Measurements from ENCODE around the gene ERFL.

Gene ERFL

DNA sequence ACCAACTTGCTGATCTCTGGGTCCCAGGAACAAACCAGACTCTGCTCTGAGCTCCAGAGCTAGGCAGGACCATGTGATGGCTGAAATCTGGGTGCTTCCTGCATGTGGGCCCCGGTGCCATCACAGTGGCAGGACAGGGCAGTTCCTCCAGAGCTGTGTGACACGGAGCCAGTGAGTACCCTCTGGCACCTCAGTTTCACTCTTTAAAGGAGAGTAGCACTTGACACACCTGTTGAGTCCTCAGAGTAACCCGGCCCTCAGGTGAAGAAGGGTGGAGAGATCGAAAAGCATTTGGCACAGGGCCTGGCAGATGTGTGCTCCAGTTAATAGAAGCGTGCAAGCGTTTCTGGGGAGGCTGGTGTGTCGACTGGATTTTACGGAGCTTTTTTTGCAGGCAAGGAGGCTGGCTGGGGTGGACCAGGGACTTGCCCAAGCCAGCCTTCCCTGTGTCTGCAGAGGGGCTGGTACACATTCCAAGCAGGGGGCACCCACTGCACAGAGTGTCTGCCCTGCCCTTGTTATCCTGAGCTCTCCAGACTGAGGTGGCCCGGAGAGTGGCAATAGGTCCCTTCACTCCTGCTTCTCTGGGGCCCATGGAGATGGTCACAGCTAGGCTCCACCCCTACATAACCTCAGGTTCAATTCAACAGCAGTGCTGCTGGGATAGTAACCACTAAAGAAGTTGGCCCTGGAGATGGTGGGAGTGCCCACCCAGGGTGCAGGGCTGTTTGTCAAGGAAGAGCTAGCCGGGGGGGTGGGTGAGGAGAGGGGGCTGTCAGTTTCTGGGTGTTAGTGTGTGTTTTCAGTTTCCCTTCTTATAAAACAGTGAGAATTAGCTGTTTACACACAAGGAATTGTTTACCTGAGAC is 59.9 kb downstream of the ERFL start:
- TF ChIP-seq EGR1 (IDR thresholded peaks at IDR 0.05): no peak
- no peak for TF ChIP-seq TEAD4 (IDR thresholded peaks at IDR 0.05)
- no peak for TF ChIP-seq CREB1 (IDR thresholded peaks at IDR 0.05; ENCODE audit: low read depth)
- no peak for TF ChIP-seq ZBTB7A (IDR thresholded peaks at IDR 0.05; ENCODE audit: low read depth)
- TF ChIP-seq, protein P1, sequence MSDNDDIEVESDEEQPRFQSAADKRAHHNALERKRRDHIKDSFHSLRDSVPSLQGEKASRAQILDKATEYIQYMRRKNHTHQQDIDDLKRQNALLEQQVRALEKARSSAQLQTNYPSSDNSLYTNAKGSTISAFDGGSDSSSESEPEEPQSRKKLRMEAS (IDR thresholded peaks at IDR 0.05): no peak
- no peak for TF ChIP-seq FOXM1 (IDR thresholded peaks at IDR 0.05; ENCODE audit: borderline replicate concordance, low read depth)
- no peak for TF ChIP-seq NFIC (IDR thresholded peaks at IDR 0.05)
- no peak for TF ChIP-seq EP300 (IDR thresholded peaks at IDR 0.05; ENCODE audit: borderline replicate concordance)
- TF ChIP-seq TCF12 (IDR thresholded peaks at IDR 0.05; ENCODE audit: low read depth): no peak
- TF ChIP-seq, protein P2, sequence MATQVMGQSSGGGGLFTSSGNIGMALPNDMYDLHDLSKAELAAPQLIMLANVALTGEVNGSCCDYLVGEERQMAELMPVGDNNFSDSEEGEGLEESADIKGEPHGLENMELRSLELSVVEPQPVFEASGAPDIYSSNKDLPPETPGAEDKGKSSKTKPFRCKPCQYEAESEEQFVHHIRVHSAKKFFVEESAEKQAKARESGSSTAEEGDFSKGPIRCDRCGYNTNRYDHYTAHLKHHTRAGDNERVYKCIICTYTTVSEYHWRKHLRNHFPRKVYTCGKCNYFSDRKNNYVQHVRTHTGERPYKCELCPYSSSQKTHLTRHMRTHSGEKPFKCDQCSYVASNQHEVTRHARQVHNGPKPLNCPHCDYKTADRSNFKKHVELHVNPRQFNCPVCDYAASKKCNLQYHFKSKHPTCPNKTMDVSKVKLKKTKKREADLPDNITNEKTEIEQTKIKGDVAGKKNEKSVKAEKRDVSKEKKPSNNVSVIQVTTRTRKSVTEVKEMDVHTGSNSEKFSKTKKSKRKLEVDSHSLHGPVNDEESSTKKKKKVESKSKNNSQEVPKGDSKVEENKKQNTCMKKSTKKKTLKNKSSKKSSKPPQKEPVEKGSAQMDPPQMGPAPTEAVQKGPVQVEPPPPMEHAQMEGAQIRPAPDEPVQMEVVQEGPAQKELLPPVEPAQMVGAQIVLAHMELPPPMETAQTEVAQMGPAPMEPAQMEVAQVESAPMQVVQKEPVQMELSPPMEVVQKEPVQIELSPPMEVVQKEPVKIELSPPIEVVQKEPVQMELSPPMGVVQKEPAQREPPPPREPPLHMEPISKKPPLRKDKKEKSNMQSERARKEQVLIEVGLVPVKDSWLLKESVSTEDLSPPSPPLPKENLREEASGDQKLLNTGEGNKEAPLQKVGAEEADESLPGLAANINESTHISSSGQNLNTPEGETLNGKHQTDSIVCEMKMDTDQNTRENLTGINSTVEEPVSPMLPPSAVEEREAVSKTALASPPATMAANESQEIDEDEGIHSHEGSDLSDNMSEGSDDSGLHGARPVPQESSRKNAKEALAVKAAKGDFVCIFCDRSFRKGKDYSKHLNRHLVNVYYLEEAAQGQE (IDR thresholded peaks at IDR 0.05; ENCODE audit: low read depth): no peak
- TF ChIP-seq RAD21 (IDR thresholded peaks at IDR 0.05; ENCODE audit: low read depth): no peak
- TF ChIP-seq TAF1 (IDR thresholded peaks at IDR 0.05; ENCODE audit: low read depth): no peak
- TF ChIP-seq, protein P3, sequence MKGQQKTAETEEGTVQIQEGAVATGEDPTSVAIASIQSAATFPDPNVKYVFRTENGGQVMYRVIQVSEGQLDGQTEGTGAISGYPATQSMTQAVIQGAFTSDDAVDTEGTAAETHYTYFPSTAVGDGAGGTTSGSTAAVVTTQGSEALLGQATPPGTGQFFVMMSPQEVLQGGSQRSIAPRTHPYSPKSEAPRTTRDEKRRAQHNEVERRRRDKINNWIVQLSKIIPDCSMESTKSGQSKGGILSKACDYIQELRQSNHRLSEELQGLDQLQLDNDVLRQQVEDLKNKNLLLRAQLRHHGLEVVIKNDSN (IDR thresholded peaks at IDR 0.05): no peak

DNA sequence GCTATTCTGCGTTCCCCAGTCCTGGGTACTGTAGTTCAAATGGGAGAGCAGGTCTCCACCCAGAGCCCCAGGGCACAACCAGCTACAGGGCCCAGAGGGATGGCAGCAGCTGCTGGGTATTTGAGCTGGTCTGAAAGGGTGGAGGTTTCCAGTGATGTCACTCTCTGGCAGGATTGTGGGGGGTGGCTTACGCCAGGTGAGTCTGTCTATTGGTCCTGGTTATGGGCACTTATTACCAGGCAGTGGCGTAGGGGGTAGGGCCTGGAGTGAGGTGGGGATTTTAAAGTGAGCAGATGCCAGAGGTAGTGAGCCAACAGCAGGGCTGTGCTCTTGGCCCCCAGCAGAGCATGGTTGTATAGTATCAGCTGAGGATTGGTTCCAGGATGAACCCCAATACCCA is 62.0 kb downstream of the ERFL start:
- TF ChIP-seq EP300 (IDR thresholded peaks at IDR 0.05; ENCODE audit: borderline replicate concordance): no peak
- TF ChIP-seq YY1 (IDR thresholded peaks at IDR 0.05; ENCODE audit: low read depth): no peak
- no peak for TF ChIP-seq RAD21 (IDR thresholded peaks at IDR 0.05; ENCODE audit: low read depth)
- no peak for TF ChIP-seq NFIC (IDR thresholded peaks at IDR 0.05)
- TF ChIP-seq TAF1 (IDR thresholded peaks at IDR 0.05; ENCODE audit: low read depth): no peak
- TF ChIP-seq, protein P3 (IDR thresholded peaks at IDR 0.05): no peak

DNA sequence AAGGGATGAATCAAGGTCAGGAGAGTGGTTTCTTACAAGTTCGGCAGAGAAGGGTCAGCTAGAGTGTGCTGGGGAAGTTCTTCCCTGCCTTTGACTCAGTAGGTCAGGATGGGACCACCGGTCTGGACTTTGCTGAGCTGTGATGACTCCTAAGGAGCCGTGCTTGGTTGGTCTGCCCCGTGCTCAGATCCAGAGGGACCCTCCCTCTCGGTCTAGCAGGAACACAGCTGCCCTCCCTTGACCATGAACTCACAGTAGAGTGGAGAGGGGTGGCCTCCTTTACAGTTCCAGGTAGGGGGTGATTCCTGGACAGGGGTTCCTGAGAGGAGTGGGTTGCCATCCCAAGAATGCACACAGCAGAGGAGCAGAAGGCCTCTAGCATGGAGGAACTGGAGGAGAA is 63.9 kb downstream of the ERFL start:
- no peak for TF ChIP-seq ZBTB7A (IDR thresholded peaks at IDR 0.05; ENCODE audit: low read depth)
- no peak for TF ChIP-seq YY1 (IDR thresholded peaks at IDR 0.05; ENCODE audit: low read depth)
- no peak for TF ChIP-seq TEAD4 (IDR thresholded peaks at IDR 0.05)
- TF ChIP-seq TCF12 (IDR thresholded peaks at IDR 0.05; ENCODE audit: low read depth): no peak
- TF ChIP-seq NFIC (IDR thresholded peaks at IDR 0.05): no peak
- no peak for TF ChIP-seq CREB1 (IDR thresholded peaks at IDR 0.05; ENCODE audit: low read depth)

DNA sequence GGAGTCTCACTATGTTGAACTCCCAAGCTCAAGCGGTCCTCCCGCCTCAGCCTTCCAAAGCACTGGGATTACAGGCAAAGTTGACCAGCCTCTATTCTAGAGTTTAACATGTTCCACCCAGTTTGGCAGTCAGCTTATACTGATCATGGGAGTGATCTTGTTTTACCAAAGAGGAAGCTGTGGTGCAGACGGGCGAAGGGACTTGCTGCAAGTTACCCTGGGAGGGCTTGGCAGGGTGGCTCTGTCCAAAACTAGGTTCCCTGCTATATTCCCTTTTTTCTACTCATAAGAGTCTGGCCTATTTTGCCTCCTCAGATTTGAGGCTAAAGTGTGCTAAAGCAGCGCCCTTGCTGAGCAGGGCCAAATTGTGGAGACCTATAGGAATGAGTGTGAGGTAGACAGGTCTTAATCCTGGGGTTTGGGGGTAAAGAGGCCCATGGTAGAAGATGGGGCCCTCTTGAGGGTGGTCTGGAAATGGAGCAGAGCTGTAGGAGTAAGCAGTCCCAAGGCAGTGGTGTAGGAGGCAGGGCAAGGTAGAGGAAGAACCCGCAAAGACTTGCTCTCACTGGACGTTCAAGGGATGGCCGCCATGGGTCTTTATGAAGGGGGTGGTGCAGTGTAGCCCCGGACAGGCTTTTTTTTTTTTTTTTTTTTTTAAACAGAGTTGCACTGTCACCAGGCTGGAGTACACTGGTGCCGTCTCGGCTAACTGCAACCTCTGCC is 64.9 kb downstream of the ERFL start:
- no peak for TF ChIP-seq YY1 (IDR thresholded peaks at IDR 0.05; ENCODE audit: low read depth)
- TF ChIP-seq TCF12 (IDR thresholded peaks at IDR 0.05; ENCODE audit: low read depth): no peak
- no peak for TF ChIP-seq NFIC (IDR thresholded peaks at IDR 0.05)
- no peak for TF ChIP-seq EGR1 (IDR thresholded peaks at IDR 0.05)
- TF ChIP-seq, protein P2 (IDR thresholded peaks at IDR 0.05; ENCODE audit: low read depth): no peak
- no peak for TF ChIP-seq TEAD4 (IDR thresholded peaks at IDR 0.05)
- TF ChIP-seq FOXM1 (IDR thresholded peaks at IDR 0.05; ENCODE audit: borderline replicate concordance, low read depth): no peak
- TF ChIP-seq TAF1 (IDR thresholded peaks at IDR 0.05; ENCODE audit: low read depth): no peak
- TF ChIP-seq RAD21 (IDR thresholded peaks at IDR 0.05; ENCODE audit: low read depth): no peak
- TF ChIP-seq, protein P3 (IDR thresholded peaks at IDR 0.05): no peak
- TF ChIP-seq ZBTB7A (IDR thresholded peaks at IDR 0.05; ENCODE audit: low read depth): no peak
- TF ChIP-seq EP300 (IDR thresholded peaks at IDR 0.05; ENCODE audit: borderline replicate concordance): no peak
- no peak for TF ChIP-seq CREB1 (IDR thresholded peaks at IDR 0.05; ENCODE audit: low read depth)

DNA sequence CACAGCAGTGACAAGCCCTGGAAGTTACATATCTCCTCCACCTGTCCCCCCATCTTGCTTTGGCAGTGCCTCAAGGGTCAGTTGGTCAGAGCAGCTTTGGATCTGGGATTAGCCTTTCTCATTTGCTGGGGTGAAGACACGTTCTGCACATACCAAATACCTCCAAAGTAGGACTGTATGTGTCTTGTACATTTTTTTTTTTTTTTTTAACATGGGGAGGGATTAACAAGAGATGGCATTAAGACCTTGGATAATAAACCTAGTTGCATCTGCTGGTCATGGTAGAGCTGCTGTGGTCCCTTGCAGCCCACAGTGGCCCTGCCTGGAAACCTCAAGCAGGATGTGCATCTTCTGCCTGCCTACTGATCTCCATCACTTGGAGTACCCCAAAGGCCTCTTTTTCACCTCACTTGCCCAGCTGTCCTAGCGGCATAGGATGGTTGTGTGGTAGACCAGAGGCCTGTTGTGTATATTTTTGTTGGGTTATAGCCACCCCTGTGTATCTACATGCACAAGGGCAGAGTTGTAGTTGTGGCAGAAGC is 65.7 kb downstream of the ERFL start:
- TF ChIP-seq CREB1 (IDR thresholded peaks at IDR 0.05; ENCODE audit: low read depth) (no peak), YY1 (IDR thresholded peaks at IDR 0.05; ENCODE audit: low read depth) (no peak), EP300 (IDR thresholded peaks at IDR 0.05; ENCODE audit: borderline replicate concordance) (no peak)

All from Ishikawa (cell line).